Neural cell (in vitro differentiated cells): Measurements from ENCODE around the gene LCOR.

Source experiments
- CTCF ChIP-seq: fragments of 450-650 bp; IDR thresholded peaks from 2 replicates; pipeline ENCODE4 v1.5.1; 2014; ENCODE audit warnings: antibody characterized with exemption, mild to moderate bottlenecking, moderate library complexity; ENCODE audit not compliant: poor library complexity, severe bottlenecking
- EP300 ChIP-seq: fragments of 450-650 bp; conservative IDR thresholded peaks from 2 replicates; pipeline ENCODE4 v1.6.1; 2014; ENCODE audit warnings: antibody characterized with exemption, mild to moderate bottlenecking, moderate library complexity; ENCODE audit not compliant: poor library complexity, severe bottlenecking
- EZH2 ChIP-seq: fragments of 200-600, 300-800 bp; shearing (Covaris generic), sonication (generic); IDR thresholded peaks from 2 replicates; pipeline ENCODE4 v1.6.1; 2014; ENCODE audit warnings: antibody characterized with exemption, low read length, borderline replicate concordance, mild to moderate bottlenecking; ENCODE audit not compliant: insufficient read depth, poor library complexity, severe bottlenecking
- MXI1 ChIP-seq: fragments of 450-650 bp; conservative IDR thresholded peaks from 2 replicates; pipeline ENCODE4 v1.6.1; 2014; ENCODE audit warnings: antibody characterized with exemption, mild to moderate bottlenecking; ENCODE audit not compliant: poor library complexity, severe bottlenecking
- POLR2AphosphoS5 ChIP-seq: IDR thresholded peaks from 2 replicates; pipeline ENCODE4 v1.6.1; 2012
- REST ChIP-seq: IDR thresholded peaks from 2 replicates; pipeline ENCODE4 v1.6.1; 2012; ENCODE audit warnings: borderline replicate concordance
- SMC3 ChIP-seq: fragments of 450-650 bp; conservative IDR thresholded peaks from 2 replicates; pipeline ENCODE4 v1.6.1; 2014; ENCODE audit warnings: antibody characterized with exemption, mild to moderate bottlenecking, moderate library complexity; ENCODE audit not compliant: poor library complexity

GRCh38 chr10:96838529-96838928 is 6.4 kb downstream of the LCOR start:
- TF ChIP-seq EP300, result no peak
- no peak for TF ChIP-seq CTCF
- no peak for TF ChIP-seq SMC3
- no peak for TF ChIP-seq POLR2AphosphoS5
- TF ChIP-seq EZH2, result no peak
- no peak for TF ChIP-seq MXI1
- no peak for TF ChIP-seq REST
